WTC11 (cell line): ENCODE measurements around the gene ZNF37A. TPM values are rescaled to one million over a fixed set of nuclear protein-coding genes. Genes with fewer than 3 reads are reported as not detected.
"Not testable (repeated sequence)": the region's sequence is repeated elsewhere in the genome, so short reads cannot be mapped to it uniquely, and the experiment has no call there.

Source experiments
- ATAC-seq: fragments of 200-7000 bp; cut with Tn5 transposase; 2 replicates; pipeline ENCODE4 v1.10.0; 2021; ENCODE audit warnings: mild to moderate bottlenecking, moderate library complexity
- CTCF ChIA-PET: fragments of 300-600 bp; sonication (Branson Sonifier 250); formaldehyde crosslinking; loops from one replicate; lab custom pipeline; 2021; ENCODE audit warnings: antibody characterized with exemption; lab: Charles Lee
- POLR2A ChIA-PET: fragments of 350-600 bp; sonication (Branson Sonifier 250); formaldehyde crosslinking; loops from one replicate; lab custom pipeline; 2021; ENCODE audit warnings: antibody characterized with exemption; lab: Charles Lee
- DNase-seq: peaks from one replicate; pipeline ENCODE4 v3.0.0; 2021; ENCODE audit warnings: low spot score
- H3K27ac Mint-ChIP-seq: 2 replicates; pipeline ENCODE4 v1.8.0; 2021; ENCODE audit warnings: mixed read lengths
- H3K27me3 Mint-ChIP-seq: 2 replicates; pipeline ENCODE4 v1.8.0; 2021; ENCODE audit warnings: low read depth, mild to moderate bottlenecking, moderate library complexity, mixed read lengths
- H3K36me3 Mint-ChIP-seq: 2 replicates; pipeline ENCODE4 v1.8.0; 2021; ENCODE audit warnings: mixed read lengths
- H3K4me1 Mint-ChIP-seq: 2 replicates; pipeline ENCODE4 v1.8.0; 2022; ENCODE audit warnings: mixed read lengths
- H3K4me3 Mint-ChIP-seq: 2 replicates; pipeline ENCODE4 v1.8.0; 2021; ENCODE audit warnings: mild to moderate bottlenecking, moderate library complexity, mixed read lengths
- H3K9me3 Mint-ChIP-seq: 2 replicates; pipeline ENCODE4 v1.8.0; 2021; ENCODE audit warnings: mixed read lengths
- CREM ChIP-seq: sonication (generic); formaldehyde crosslinking; IDR thresholded peaks from 2 replicates; pipeline ENCODE4 v1.8.1; 2022; ENCODE audit warnings: mild to moderate bottlenecking, missing genetic modification reagents, moderate library complexity
- GABPB1 ChIP-seq: sonication (generic); formaldehyde crosslinking; IDR thresholded peaks from 2 replicates; pipeline ENCODE4 v1.8.1; 2023; ENCODE audit warnings: mild to moderate bottlenecking, missing genetic modification reagents
- OVOL2 ChIP-seq: fragments of 250-450 bp; sonication (Bioruptor Pico); IDR thresholded peaks from 2 replicates; pipeline ENCODE4 v1.9.0; 2021; ENCODE audit warnings: mild to moderate bottlenecking, borderline replicate concordance
- PRRX2 ChIP-seq: fragments of 250-450 bp; sonication (Bioruptor Pico); IDR thresholded peaks from 2 replicates; pipeline ENCODE4 v1.8.0; 2021; ENCODE audit warnings: mild to moderate bottlenecking
- TEAD4 ChIP-seq: sonication (generic); formaldehyde crosslinking; IDR thresholded peaks from 2 replicates; pipeline ENCODE4 v1.8.0; 2022; ENCODE audit warnings: mild to moderate bottlenecking, missing genetic modification reagents
- ZBTB21 ChIP-seq: sonication (generic); formaldehyde crosslinking; IDR thresholded peaks from 2 replicates; pipeline ENCODE4 v1.8.1; 2023; ENCODE audit warnings: mild to moderate bottlenecking, missing genetic modification reagents, borderline replicate concordance
- ZNF232 ChIP-seq: sonication (generic); formaldehyde crosslinking; IDR thresholded peaks from 2 replicates; pipeline ENCODE4 v1.8.0; 2022; ENCODE audit warnings: mild to moderate bottlenecking, missing genetic modification reagents
- ZNF317 ChIP-seq: sonication (generic); formaldehyde crosslinking; IDR thresholded peaks from 2 replicates; pipeline ENCODE4 v1.8.1; 2023; ENCODE audit warnings: low read depth, mild to moderate bottlenecking, moderate library complexity, missing genetic modification reagents, borderline replicate concordance
- total RNA-seq: library from RNA; stranded (reverse); gene quantifications from 3 replicates; pipeline ENCODE4 v1.2.3, GENCODE V29; 2021
- TF ChIP-seq, protein P1 (sequence below): sonication (generic); formaldehyde crosslinking; IDR thresholded peaks from 2 replicates; pipeline ENCODE4 v1.8.1; 2023; ENCODE audit warnings: mild to moderate bottlenecking, missing genetic modification reagents, moderate library complexity
- TF ChIP-seq, protein P2 (sequence below): fragments of 250-450 bp; sonication (Bioruptor Pico); IDR thresholded peaks from 2 replicates; pipeline ENCODE4 v2.1.2; 2022; ENCODE audit warnings: mild to moderate bottlenecking, moderate library complexity
- TF ChIP-seq, protein P3 (sequence below): sonication (generic); formaldehyde crosslinking; IDR thresholded peaks from 2 replicates; pipeline ENCODE4 v1.8.1; 2023; ENCODE audit warnings: mild to moderate bottlenecking, missing genetic modification reagents
- TF ChIP-seq, protein P4 (sequence below): sonication (generic); formaldehyde crosslinking; IDR thresholded peaks from 2 replicates; pipeline ENCODE4 v1.8.0; 2022; ENCODE audit warnings: mild to moderate bottlenecking, missing genetic modification reagents
- TF ChIP-seq, protein P5 (sequence below): sonication (generic); formaldehyde crosslinking; conservative IDR thresholded peaks from 2 replicates; pipeline ENCODE4 v1.8.1; 2022; ENCODE audit warnings: mild to moderate bottlenecking, missing genetic modification reagents
- TF ChIP-seq, protein P6 (sequence below): sonication (generic); formaldehyde crosslinking; IDR thresholded peaks from 2 replicates; pipeline ENCODE4 v1.8.1; 2023; ENCODE audit warnings: mild to moderate bottlenecking, missing genetic modification reagents, borderline replicate concordance
- TF ChIP-seq, protein P7 (sequence below): fragments of 250-450 bp; sonication (Bioruptor Pico); conservative IDR thresholded peaks from 2 replicates; pipeline ENCODE4 v1.9.0; 2021; ENCODE audit warnings: mild to moderate bottlenecking

Gene ZNF37A
- total RNA-seq, 1 experiment from 2014 or later: 8.8 TPM

DNA sequence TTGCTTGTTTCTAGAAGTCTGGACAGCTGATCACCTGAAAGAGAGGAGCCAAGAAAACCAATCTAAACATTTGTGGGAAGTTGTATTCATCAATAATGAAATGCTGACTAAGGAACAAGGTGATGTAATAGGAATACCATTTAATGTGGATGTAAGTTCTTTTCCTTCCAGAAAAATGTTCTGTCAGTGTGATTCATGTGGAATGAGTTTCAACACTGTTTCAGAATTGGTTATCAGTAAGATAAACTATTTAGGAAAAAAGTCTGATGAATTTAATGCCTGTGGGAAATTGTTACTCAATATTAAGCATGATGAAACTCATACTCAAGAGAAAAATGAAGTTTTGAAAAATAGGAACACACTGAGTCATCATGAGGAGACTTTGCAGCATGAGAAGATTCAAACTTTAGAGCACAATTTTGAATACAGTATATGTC, 39.8 kb upstream of the ZNF37A start:
- Mint-ChIP-seq H3K36me3 (peaks cover 89% of the 10 kb centered on the region), H3K4me1 (no peaks in the 10 kb centered on the region), H3K27ac (no peak overlapping the region), H3K4me3 (no peak overlapping the region), H3K27me3 (peaks cover 11% of the 10 kb centered on the region), H3K9me3 (peaks cover 78% of the 10 kb centered on the region)
- ATAC-seq: no peak
- no peak for DNase-seq
- POLR2A ChIA-PET: no interaction called here
- TF ChIP-seq, protein P1, sequence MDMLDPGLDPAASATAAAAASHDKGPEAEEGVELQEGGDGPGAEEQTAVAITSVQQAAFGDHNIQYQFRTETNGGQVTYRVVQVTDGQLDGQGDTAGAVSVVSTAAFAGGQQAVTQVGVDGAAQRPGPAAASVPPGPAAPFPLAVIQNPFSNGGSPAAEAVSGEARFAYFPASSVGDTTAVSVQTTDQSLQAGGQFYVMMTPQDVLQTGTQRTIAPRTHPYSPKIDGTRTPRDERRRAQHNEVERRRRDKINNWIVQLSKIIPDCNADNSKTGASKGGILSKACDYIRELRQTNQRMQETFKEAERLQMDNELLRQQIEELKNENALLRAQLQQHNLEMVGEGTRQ (CRISPR knock-in tag): no peak
- no peak for TF ChIP-seq OVOL2
- TF ChIP-seq ZBTB21: no peak
- TF ChIP-seq ZNF317 (CRISPR knock-in tag): no peak
- TF ChIP-seq ZNF232 (CRISPR knock-in tag): no peak
- TF ChIP-seq PRRX2: no peak
- TF ChIP-seq GABPB1 (CRISPR knock-in tag): no peak
- TF ChIP-seq, protein P2, sequence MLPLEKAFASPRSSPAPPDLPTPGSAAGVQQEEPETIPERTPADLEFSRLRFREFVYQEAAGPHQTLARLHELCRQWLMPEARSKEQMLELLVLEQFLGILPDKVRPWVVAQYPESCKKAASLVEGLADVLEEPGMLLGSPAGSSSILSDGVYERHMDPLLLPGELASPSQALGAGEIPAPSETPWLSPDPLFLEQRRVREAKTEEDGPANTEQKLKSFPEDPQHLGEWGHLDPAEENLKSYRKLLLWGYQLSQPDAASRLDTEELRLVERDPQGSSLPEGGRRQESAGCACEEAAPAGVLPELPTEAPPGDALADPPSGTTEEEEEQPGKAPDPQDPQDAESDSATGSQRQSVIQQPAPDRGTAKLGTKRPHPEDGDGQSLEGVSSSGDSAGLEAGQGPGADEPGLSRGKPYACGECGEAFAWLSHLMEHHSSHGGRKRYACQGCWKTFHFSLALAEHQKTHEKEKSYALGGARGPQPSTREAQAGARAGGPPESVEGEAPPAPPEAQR (CRISPR knock-in tag): no peak
- TF ChIP-seq, protein P3, sequence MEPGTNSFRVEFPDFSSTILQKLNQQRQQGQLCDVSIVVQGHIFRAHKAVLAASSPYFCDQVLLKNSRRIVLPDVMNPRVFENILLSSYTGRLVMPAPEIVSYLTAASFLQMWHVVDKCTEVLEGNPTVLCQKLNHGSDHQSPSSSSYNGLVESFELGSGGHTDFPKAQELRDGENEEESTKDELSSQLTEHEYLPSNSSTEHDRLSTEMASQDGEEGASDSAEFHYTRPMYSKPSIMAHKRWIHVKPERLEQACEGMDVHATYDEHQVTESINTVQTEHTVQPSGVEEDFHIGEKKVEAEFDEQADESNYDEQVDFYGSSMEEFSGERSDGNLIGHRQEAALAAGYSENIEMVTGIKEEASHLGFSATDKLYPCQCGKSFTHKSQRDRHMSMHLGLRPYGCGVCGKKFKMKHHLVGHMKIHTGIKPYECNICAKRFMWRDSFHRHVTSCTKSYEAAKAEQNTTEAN (CRISPR knock-in tag): no peak
- TF ChIP-seq, protein P4, sequence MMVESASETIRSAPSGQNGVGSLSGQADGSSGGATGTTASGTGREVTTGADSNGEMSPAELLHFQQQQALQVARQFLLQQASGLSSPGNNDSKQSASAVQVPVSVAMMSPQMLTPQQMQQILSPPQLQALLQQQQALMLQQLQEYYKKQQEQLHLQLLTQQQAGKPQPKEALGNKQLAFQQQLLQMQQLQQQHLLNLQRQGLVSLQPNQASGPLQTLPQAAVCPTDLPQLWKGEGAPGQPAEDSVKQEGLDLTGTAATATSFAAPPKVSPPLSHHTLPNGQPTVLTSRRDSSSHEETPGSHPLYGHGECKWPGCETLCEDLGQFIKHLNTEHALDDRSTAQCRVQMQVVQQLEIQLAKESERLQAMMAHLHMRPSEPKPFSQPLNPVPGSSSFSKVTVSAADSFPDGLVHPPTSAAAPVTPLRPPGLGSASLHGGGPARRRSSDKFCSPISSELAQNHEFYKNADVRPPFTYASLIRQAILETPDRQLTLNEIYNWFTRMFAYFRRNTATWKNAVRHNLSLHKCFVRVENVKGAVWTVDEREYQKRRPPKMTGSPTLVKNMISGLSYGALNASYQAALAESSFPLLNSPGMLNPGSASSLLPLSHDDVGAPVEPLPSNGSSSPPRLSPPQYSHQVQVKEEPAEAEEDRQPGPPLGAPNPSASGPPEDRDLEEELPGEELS (CRISPR knock-in tag): no peak
- CTCF ChIA-PET: no interaction called here

DNA sequence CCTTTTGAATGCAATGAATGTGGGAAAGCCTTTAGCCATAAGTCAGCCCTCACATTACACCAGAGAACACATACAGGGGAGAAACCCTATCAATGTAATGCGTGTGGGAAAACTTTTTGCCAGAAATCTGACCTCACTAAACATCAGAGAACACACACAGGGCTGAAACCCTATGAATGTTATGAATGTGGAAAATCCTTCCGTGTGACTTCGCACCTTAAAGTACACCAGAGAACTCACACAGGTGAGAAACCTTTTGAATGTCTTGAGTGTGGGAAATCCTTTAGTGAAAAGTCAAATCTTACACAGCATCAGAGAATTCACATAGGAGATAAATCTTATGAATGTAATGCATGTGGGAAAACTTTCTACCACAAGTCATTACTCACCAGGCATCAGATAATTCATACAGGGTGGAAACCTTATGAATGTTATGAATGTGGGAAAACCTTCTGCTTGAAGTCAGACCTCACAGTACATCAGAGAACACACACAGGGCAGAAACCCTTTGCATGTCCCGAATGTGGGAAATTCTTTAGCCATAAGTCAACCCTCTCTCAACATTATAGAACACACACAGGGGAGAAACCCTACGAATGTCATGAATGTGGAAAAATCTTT, 38.8 kb upstream of the ZNF37A start:
- ATAC-seq, CTCF ChIA-PET, H3K4me3 Mint-ChIP-seq, H3K27ac Mint-ChIP-seq, POLR2A ChIA-PET, DNase-seq, H3K4me1 Mint-ChIP-seq: not testable (repeated sequence)
- H3K9me3 Mint-ChIP-seq: peaks cover 77% of the 10 kb centered on the region
- peaks cover 12% of the 10 kb centered on the region for H3K27me3 Mint-ChIP-seq
- H3K36me3 Mint-ChIP-seq: peaks cover 89% of the 10 kb centered on the region

DNA sequence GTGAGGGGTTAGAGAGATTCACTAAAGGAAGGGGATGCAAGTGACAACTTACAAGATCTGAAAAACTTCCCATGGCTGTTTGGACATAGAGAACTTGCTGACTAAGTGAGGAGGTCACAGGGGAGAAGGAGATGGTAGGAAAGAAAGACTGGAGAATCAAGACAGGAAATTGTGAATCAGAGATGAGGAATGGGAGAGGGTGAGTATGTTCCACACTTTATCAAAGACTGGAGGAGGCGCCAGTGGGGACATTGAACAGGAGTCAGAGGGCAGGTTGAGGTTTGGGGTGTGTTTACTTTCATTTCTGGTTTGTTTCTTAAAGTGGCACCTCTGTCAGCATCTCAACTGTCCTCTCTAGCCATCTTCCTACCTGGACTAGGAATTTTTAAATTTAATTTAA, 24.5 kb upstream of the ZNF37A start:
- ATAC-seq, POLR2A ChIA-PET, H3K4me1 Mint-ChIP-seq, DNase-seq, CTCF ChIA-PET, H3K4me3 Mint-ChIP-seq, H3K27ac Mint-ChIP-seq: not testable (repeated sequence)
- Mint-ChIP-seq H3K9me3 (peaks cover 60% of the 10 kb centered on the region), H3K27me3 (peaks cover 18% of the 10 kb centered on the region), H3K36me3 (peaks cover 49% of the 10 kb centered on the region)

DNA sequence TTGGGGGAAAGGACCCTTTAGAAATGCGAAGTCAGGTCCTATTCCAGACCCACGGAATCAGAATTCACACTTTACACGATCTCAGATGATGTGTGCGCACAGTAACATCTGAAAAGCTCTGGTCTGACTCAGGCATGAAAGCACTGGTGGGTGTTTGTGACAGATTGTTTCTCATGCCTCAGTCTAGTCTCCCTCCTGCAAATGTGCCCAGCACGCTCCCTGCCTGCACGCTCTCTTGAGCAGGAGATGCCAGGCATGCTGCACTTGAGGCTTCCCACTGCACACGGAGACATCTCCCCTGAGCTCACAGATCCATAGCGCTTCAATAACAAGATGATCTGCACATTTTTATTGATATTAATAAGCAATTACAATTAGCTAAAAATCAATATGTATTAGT, 23.6 kb upstream of the ZNF37A start:
- Mint-ChIP-seq H3K9me3 (peaks cover 62% of the 10 kb centered on the region), H3K36me3 (peaks cover 50% of the 10 kb centered on the region), H3K27me3 (peaks cover 18% of the 10 kb centered on the region), H3K4me3 (no peak overlapping the region), H3K27ac (no peak overlapping the region), H3K4me1 (no peaks in the 10 kb centered on the region)
- ATAC-seq (no peak), DNase-seq (no peak)
- POLR2A ChIA-PET: no interaction called here
- CTCF ChIA-PET: no interaction called here
- TF ChIP-seq TEAD4 (CRISPR knock-in tag): no peak
- TF ChIP-seq, protein P5, sequence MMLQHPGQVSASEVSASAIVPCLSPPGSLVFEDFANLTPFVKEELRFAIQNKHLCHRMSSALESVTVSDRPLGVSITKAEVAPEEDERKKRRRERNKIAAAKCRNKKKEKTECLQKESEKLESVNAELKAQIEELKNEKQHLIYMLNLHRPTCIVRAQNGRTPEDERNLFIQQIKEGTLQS (CRISPR knock-in tag): no peak
- TF ChIP-seq PRRX2: no peak
- TF ChIP-seq, protein P6, sequence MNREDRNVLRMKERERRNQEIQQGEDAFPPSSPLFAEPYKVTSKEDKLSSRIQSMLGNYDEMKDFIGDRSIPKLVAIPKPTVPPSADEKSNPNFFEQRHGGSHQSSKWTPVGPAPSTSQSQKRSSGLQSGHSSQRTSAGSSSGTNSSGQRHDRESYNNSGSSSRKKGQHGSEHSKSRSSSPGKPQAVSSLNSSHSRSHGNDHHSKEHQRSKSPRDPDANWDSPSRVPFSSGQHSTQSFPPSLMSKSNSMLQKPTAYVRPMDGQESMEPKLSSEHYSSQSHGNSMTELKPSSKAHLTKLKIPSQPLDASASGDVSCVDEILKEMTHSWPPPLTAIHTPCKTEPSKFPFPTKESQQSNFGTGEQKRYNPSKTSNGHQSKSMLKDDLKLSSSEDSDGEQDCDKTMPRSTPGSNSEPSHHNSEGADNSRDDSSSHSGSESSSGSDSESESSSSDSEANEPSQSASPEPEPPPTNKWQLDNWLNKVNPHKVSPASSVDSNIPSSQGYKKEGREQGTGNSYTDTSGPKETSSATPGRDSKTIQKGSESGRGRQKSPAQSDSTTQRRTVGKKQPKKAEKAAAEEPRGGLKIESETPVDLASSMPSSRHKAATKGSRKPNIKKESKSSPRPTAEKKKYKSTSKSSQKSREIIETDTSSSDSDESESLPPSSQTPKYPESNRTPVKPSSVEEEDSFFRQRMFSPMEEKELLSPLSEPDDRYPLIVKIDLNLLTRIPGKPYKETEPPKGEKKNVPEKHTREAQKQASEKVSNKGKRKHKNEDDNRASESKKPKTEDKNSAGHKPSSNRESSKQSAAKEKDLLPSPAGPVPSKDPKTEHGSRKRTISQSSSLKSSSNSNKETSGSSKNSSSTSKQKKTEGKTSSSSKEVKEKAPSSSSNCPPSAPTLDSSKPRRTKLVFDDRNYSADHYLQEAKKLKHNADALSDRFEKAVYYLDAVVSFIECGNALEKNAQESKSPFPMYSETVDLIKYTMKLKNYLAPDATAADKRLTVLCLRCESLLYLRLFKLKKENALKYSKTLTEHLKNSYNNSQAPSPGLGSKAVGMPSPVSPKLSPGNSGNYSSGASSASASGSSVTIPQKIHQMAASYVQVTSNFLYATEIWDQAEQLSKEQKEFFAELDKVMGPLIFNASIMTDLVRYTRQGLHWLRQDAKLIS (CRISPR knock-in tag): no peak
- TF ChIP-seq, protein P7, sequence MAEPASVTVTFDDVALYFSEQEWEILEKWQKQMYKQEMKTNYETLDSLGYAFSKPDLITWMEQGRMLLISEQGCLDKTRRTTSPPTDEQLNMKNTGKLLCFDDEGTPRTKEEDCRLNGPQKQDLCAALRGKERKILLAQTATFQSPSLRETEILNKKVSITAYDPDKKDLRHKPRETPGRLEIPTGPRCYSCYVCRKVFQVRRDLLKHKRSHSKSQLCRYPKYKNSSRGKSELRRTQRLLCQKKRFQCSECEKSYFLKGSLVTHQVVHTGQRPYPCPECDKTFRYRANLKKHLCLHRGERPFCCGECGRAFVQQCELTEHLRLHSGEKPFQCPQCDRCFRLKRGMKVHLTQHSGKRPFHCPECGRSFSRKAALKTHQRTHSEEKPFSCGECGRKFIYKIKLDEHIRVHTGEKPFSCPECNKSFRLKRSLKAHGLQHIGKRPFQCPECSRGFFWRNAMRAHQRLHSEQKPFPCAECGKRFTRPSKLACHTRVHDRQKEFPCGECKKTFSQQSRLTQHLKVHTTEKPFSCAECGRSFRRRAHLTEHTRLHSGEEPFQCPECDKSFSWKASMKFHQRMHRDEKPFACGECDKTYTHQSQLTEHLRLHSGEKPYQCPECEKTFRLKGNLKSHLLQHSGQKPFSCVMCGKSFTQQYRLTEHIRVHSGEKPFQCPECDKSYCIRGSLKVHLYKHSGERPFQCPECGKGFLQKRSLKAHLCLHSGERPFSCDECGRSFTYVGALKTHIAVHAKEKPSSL: no peak
- TF ChIP-seq CREM (CRISPR knock-in tag): no peak
